Stimulated activated naive B cell treated with anti-CD40 and anti-IgM and Interleukin-4, amounts not matched to agents 10 μg/mL and 1 μg/mL and 100 μg/mL, for 72 hours (primary cell): ENCODE measurements around the gene ZDHHC19.
"Not testable (repeated sequence)": the region's sequence is repeated elsewhere in the genome, so short reads cannot be mapped to it uniquely, and the experiment has no call there.

Experiments
- ATAC-seq, 2 donors: fragments of 150-1000 bp; cut with Tn5 transposase; replicated peaks; 2 replicates each; pipeline ENCODE4 v1.10.0; 2021; ENCODE audit warnings: moderate library complexity in 1 of 2
- DNase-seq: peaks from one replicate; pipeline ENCODE4 v3.0.0; 2021
- H3K27ac Mint-ChIP-seq: one replicate; pipeline ENCODE4 v1.8.0; 2022; ENCODE audit warnings: mild to moderate bottlenecking, mixed read lengths
- H3K27me3 Mint-ChIP-seq, 2 donors: one replicate each; pipeline ENCODE4 v1.8.0; 2022; ENCODE audit warnings: mixed read lengths in 2 of 2
- H3K36me3 Mint-ChIP-seq, 2 donors: one replicate each; pipeline ENCODE4 v1.8.0; 2022; ENCODE audit warnings: mixed read lengths in 2 of 2, mild to moderate bottlenecking in 1 of 2
- H3K4me1 Mint-ChIP-seq, 2 donors: one replicate each; pipeline ENCODE4 v1.8.0; 2022; ENCODE audit warnings: mixed read lengths in 2 of 2, mild to moderate bottlenecking in 1 of 2
- H3K4me3 Mint-ChIP-seq, 2 donors: one replicate each; pipeline ENCODE4 v1.8.0; 2022; ENCODE audit warnings: mild to moderate bottlenecking in 2 of 2, mixed read lengths in 2 of 2, moderate library complexity in 1 of 2
- H3K9me3 Mint-ChIP-seq, 2 donors: one replicate each; pipeline ENCODE4 v1.8.0; 2022; ENCODE audit warnings: mixed read lengths in 2 of 2, mild to moderate bottlenecking in 1 of 2

ZDHHC19 gene

GRCh38 chr3:196217307-196218154, 6.3 kb upstream of the ZDHHC19 start:
- peaks cover 11 to 22% of the 10 kb centered on the region in 2 donors for H3K4me1 Mint-ChIP-seq
- H3K27ac Mint-ChIP-seq, result peak overlapping the region; percentile 63
- DNase-seq, result no peak
- H3K27me3 Mint-ChIP-seq, result no peaks in the 10 kb centered on the region
- H3K9me3 Mint-ChIP-seq, result no peaks in the 10 kb centered on the region
- ATAC-seq, result no peak
- H3K36me3 Mint-ChIP-seq, result no peaks in the 10 kb centered on the region
- H3K4me3 Mint-ChIP-seq, result peak overlapping the region; percentile 20 to 49

- Mint-ChIP-seq H3K36me3 (no peaks in the 10 kb centered on the region), H3K27ac (no peak overlapping the region), H3K4me1 (peaks cover 11 to 22% of the 10 kb centered on the region in 2 donors), H3K9me3 (no peaks in the 10 kb centered on the region), H3K4me3 (no peak overlapping the region), H3K27me3 (no peaks in the 10 kb centered on the region)
- ATAC-seq, result no peak
- no peak for DNase-seq
Measured at GRCh38 chr3:196216681-196217211, 5.5 kb upstream of the ZDHHC19 start.

DNA sequence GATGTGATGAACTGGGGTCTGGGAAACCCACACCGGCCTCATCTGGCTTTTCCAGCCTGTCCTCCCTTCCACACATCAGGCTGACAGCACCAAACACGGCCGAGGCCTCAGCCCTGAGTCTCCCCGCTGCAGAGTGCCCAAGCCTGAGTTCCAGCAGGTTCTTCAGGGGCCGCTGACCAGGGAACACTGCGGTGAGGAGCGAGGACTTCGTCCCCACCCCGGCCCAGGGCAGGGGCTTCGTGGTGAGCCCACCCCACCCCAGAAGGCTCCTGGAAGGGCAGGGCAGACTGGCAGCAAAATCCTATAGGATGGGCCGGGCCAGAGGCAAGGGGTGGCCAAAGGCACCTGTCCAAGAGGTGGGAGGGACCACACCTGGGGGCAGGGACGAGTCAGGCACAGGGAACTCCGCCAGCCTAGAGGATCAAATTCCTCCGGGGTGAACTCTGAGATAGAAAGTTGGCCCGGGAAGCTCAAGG, 4.9 kb upstream of the ZDHHC19 start, which contains the start of gene SLC51A:
SLC51A (plus strand) TSS at position 446 of the 476 bp plus-strand sequence. CDS start 179 bp downstream, outside the sequence.
- no peak for ATAC-seq
- Mint-ChIP-seq H3K36me3 (no peaks in the 10 kb centered on the region), H3K4me1 (peaks cover 11 to 22% of the 10 kb centered on the region in 2 donors), H3K27ac (peak within 1 kb of the TSS; percentile 63), H3K4me3 (peak within 1 kb of the TSS; percentile 1 to 49), H3K9me3 (no peaks in the 10 kb centered on the region), H3K27me3 (no peaks in the 10 kb centered on the region)
- no peak for DNase-seq

DNA sequence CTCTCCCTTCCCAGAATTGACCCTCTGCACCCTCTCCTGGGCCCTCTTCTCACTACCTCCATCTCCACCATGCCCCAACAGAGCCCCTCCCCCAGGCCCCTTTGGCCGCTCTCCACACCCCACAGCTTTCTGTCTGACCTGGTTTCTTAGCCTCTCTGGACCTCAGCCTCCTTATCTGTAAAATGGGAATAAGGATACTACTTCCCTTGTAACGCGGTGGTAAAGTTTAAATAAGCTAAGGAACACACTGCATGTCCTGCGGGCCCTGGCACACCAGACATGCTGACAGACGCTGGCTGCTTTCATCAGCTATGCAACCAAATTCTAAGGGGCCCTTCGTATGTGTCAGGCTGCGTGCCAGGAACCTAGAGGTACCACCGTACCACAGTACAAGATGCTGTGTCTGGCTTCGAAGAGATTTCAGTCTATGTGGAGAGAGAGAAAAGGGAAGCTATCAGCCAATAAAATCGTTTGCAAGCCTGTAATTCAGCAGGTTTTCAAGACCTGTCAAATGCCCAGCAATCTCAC, 4.4 kb upstream of the ZDHHC19 start:
- no peak overlapping the region for H3K4me3 Mint-ChIP-seq
- no peak overlapping the region for H3K27ac Mint-ChIP-seq
- DNase-seq (no peak), ATAC-seq (no peak)
- no peaks in the 10 kb centered on the region for H3K27me3 Mint-ChIP-seq
- H3K4me1 Mint-ChIP-seq, result peaks cover 11 to 22% of the 10 kb centered on the region in 2 donors
- no peaks in the 10 kb centered on the region for H3K36me3 Mint-ChIP-seq
- no peaks in the 10 kb centered on the region for H3K9me3 Mint-ChIP-seq

DNA sequence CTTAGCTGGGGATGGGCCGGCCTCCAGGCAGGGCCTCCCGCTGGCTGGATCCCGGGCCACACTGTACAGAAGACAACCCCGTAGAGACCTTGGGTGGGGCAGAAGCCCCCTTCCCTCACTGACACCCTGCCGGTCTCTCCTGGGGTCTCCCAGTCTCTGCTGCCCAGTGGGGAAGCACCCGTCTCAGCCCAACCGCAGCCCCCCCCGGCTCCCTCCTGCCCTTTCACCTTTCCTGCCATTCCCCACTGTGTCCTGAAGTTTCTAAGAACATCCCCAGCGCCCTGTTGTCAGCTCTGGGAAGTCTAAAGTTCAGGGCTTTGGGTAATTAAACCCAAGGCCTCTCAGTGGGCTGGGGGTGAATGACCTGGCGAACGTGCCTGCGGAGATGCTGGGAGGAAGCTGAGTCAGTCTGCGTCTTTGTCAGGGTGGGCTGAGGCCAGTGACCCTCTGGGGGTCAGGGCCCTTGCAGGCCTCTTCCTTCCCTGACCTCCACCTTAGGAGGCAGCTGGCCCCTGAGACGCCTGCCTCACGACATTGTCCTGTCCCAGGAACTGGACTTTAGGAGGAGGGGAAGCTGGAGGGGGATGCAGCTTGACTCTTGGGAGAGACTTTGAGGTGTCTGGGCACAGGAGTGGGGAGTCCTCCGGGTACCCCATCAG, 3.7 kb upstream of the ZDHHC19 start:
- H3K4me3 Mint-ChIP-seq, result no peak overlapping the region
- no peak overlapping the region for H3K27ac Mint-ChIP-seq
- ATAC-seq, result no peak
- DNase-seq, result no peak
- no peaks in the 10 kb centered on the region for H3K36me3 Mint-ChIP-seq
- H3K27me3 Mint-ChIP-seq, result no peaks in the 10 kb centered on the region
- peaks cover 10 to 18% of the 10 kb centered on the region in 2 donors for H3K4me1 Mint-ChIP-seq
- H3K9me3 Mint-ChIP-seq, result no peaks in the 10 kb centered on the region

- not testable (repeated sequence) for H3K4me3 Mint-ChIP-seq, DNase-seq, H3K36me3 Mint-ChIP-seq, H3K9me3 Mint-ChIP-seq, H3K27me3 Mint-ChIP-seq, ATAC-seq, H3K27ac Mint-ChIP-seq
- peaks cover 15 to 26% of the 10 kb centered on the region in 2 donors for H3K4me1 Mint-ChIP-seq
Measured at GRCh38 chr3:196209944-196210672, 1.1 kb downstream of the ZDHHC19 start.

- Mint-ChIP-seq H3K36me3 (no peaks in the 10 kb centered on the region), H3K9me3 (peaks cover 0 to 2% of the 10 kb centered on the region in 2 donors), H3K27me3 (no peaks in the 10 kb centered on the region), H3K4me1 (peaks cover 17 to 32% of the 10 kb centered on the region in 2 donors), H3K27ac (peak overlapping the region; percentile 37), H3K4me3 (no peak overlapping the region)
- ATAC-seq, result no peak
- no peak for DNase-seq
Measured at GRCh38 chr3:196208942-196209695, 2.1 kb downstream of the ZDHHC19 start.

- DNase-seq (peak; percentile 42), ATAC-seq (peak; percentile 64 to 71)
- peak overlapping the region; percentile 79 to 90 for H3K4me3 Mint-ChIP-seq
- peaks cover 27 to 43% of the 10 kb centered on the region in 2 donors for H3K4me1 Mint-ChIP-seq
- no peaks in the 10 kb centered on the region for H3K36me3 Mint-ChIP-seq
- peaks cover 0 to 2% of the 10 kb centered on the region in 2 donors for H3K9me3 Mint-ChIP-seq
- peak overlapping the region; percentile 81 for H3K27ac Mint-ChIP-seq
- H3K27me3 Mint-ChIP-seq, result no peaks in the 10 kb centered on the region
Measured at GRCh38 chr3:196207833-196208607, 3.2 kb downstream of the ZDHHC19 start.

DNA sequence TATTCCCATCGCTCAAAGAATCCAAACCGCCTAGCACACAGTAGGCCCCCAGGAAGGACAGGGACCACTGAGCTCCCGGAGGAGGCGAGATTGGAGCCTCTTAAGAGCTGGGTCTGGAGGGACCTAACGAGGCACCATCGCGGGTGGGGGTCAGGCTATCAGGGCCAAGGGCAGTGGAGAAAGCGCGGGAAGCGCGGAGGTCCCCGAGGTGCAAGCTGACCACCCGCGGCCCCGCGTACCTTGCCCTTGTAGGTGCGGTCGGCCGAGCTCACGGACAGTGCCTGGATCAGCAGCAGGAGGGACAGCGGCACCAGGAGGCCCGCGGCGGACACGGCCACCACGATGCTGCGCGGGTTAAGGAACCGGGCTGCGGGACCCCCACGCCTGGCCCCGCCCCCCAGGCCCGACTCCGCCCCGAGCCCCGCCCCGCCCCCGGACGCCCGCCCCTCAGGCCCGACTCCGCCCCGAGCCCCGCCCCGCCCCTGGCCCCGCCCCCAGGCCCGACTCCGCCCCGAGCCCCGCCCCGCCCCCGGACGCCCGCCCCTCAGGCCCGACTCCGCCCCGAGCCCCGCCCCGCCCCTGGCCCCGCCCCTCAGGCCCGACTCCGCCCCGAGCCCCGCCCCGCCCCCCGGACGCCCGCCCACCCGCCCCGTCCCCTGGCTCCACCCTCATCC, 3.9 kb downstream of the ZDHHC19 start:
- peak overlapping the region; percentile 79 to 90 for H3K4me3 Mint-ChIP-seq
- ATAC-seq (peak; percentile 12 to 19), DNase-seq (no peak)
- H3K27me3 Mint-ChIP-seq, result no peaks in the 10 kb centered on the region
- H3K4me1 Mint-ChIP-seq, result peaks cover 31 to 51% of the 10 kb centered on the region in 2 donors
- H3K9me3 Mint-ChIP-seq, result peaks cover 0 to 2% of the 10 kb centered on the region in 2 donors
- H3K36me3 Mint-ChIP-seq, result no peaks in the 10 kb centered on the region
- no peak overlapping the region for H3K27ac Mint-ChIP-seq

DNA sequence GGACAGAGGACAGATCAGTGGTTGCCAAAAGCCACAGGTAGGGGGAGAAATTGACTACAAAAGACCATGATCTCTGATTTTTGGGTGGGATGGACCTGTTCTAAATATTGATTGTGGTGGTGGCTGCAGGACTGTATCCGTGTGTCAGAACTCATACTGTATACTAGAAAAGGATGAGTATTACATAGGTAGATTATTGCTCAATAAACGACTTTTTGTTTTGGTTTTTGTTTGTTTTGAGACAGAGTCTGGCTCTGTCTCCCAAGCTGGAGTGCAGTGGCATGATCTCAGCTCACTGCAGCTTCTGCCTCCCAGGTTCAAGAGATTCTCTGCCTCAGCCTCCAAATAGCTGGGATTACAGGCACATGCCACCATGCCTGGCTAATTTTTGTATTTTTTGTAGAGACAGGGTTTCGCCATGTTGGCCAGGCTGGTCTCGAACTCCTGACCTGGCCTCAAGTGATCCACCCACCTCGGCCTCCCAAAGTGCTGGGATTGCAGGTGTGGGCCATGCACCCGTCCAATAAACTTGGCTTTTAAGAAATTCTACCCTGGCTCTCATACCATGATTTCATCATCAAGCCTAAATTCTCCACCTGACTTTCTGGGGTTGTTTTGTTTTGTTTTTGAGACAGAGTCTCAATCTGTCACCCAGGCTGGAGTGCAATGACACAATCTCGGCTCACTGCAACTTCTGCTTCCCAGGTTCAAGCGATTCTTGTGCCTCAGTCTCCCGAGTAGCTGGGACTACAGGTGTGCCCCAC, 5.6 kb downstream of the ZDHHC19 start:
- H3K9me3 Mint-ChIP-seq, H3K4me3 Mint-ChIP-seq, H3K36me3 Mint-ChIP-seq: not testable (repeated sequence)

GRCh38 chr3:196203846-196204245, 7.4 kb downstream of the ZDHHC19 start:
- Mint-ChIP-seq H3K9me3 (peaks cover 0 to 2% of the 10 kb centered on the region in 2 donors), H3K4me3 (no peak overlapping the region), H3K27ac (peak overlapping the region; percentile 76), H3K4me1 (peaks cover 36 to 61% of the 10 kb centered on the region in 2 donors), H3K27me3 (no peaks in the 10 kb centered on the region), H3K36me3 (no peaks in the 10 kb centered on the region)
- ATAC-seq (peak; percentile 17 to 38), DNase-seq (no peak)

More for the DNA sequence above, 5.6 kb downstream of the ZDHHC19 start:
- H3K27me3 Mint-ChIP-seq, DNase-seq, ATAC-seq, H3K27ac Mint-ChIP-seq: not testable (repeated sequence)
- H3K4me1 Mint-ChIP-seq, result peaks cover 31 to 54% of the 10 kb centered on the region in 2 donors
